A673 (cell line): Measurements from ENCODE around the gene ANAPC1. TPM values are rescaled to one million over a fixed set of nuclear protein-coding genes. Genes with fewer than 3 reads are reported as not detected.
A peak's percentile ranks its signal among the peaks of the same experiment; 100 is the strongest.

ENCODE experiments used
- BruUV-seq: library from RNA; stranded (reverse); fragments of 400-500 nt; replicated peaks from 2 replicates; lab custom pipeline; 2021; lab: Mats Ljungman, UMichigan
- CTCF ChIA-PET: fragments of 300-600 bp; sonication (Branson Sonifier 250); formaldehyde crosslinking; loops from one replicate; lab custom pipeline; 2022; ENCODE audit warnings: antibody characterized with exemption; lab: Charles Lee
- POLR2A ChIA-PET: fragments of 300-600 bp; sonication (Branson Sonifier 250); formaldehyde crosslinking; loops from one replicate; lab custom pipeline; 2022; ENCODE audit warnings: antibody characterized with exemption; ENCODE audit not compliant: low non-redundant PET; lab: Charles Lee
- DNase-seq: peaks from one replicate; pipeline ENCODE4 v3.0.0-alpha.2; 2015; ENCODE audit warnings: low spot score
- H3K27ac ChIP-seq: fragments of 200-600 bp; sonication (generic); 2 replicates; pipeline ENCODE4 v1.5.1; 2016; ENCODE audit warnings: mixed run types, low read depth, mild to moderate bottlenecking, mixed read lengths, antibody characterized with exemption, low read length; ENCODE audit not compliant: poor library complexity, severe bottlenecking
- H3K27me3 ChIP-seq: fragments of 200-600 bp; sonication (generic); replicated peaks from 2 replicates; pipeline ENCODE4 v1.6.1; 2017; ENCODE audit warnings: mixed run types, low read depth, mild to moderate bottlenecking, mixed read lengths, antibody characterized with exemption, low read length; ENCODE audit not compliant: insufficient read depth, poor library complexity
- H3K36me3 ChIP-seq: fragments of 200-600 bp; sonication (generic); 2 replicates; pipeline ENCODE4 v1.6.1; 2016; ENCODE audit warnings: mixed run types, mild to moderate bottlenecking, mixed read lengths, antibody characterized with exemption, low read length; ENCODE audit not compliant: insufficient read depth, poor library complexity, severe bottlenecking
- H3K4me1 ChIP-seq: fragments of 200-600 bp; sonication (generic); 2 replicates; pipeline ENCODE4 v1.6.1; 2017; ENCODE audit warnings: mixed run types, mild to moderate bottlenecking, mixed read lengths, antibody characterized with exemption, low read length; ENCODE audit not compliant: insufficient read depth, poor library complexity, severe bottlenecking
- H3K4me3 ChIP-seq: fragments of 200-600 bp; sonication (generic); 2 replicates; pipeline ENCODE4 v1.5.1; 2016; ENCODE audit warnings: low read depth, mixed run types, mild to moderate bottlenecking, mixed read lengths, low read length; ENCODE audit not compliant: poor library complexity, severe bottlenecking
- H3K9me3 ChIP-seq: fragments of 200-600 bp; sonication (generic); 2 replicates; pipeline ENCODE4 v1.6.1; 2016; ENCODE audit warnings: mixed run types, low read depth, mild to moderate bottlenecking, mixed read lengths, antibody characterized with exemption, low read length; ENCODE audit not compliant: poor library complexity, severe bottlenecking
- CTCF ChIP-seq: fragments of 300-800, 200-600 bp; sonication (generic); conservative IDR thresholded peaks from 2 replicates; pipeline ENCODE4 v1.5.1; 2017; ENCODE audit warnings: low read depth, mild to moderate bottlenecking, antibody characterized with exemption, low read length, moderate library complexity, mixed read lengths
- EZH2 ChIP-seq: fragments of 200-600 bp; sonication (generic); IDR thresholded peaks from 2 replicates; pipeline ENCODE4 v1.6.1; 2017; ENCODE audit warnings: borderline replicate concordance, low read depth, mild to moderate bottlenecking, mixed read lengths, antibody characterized with exemption, low read length; ENCODE audit not compliant: poor library complexity, severe bottlenecking
- intact Hi-C: fragments of 100-400 bp; cut with micrococcal nuclease; formaldehyde crosslinking; loops from one replicate; pipeline ENCODE4 v1.10.0; 2022; ENCODE audit not compliant: unreplicated experiment
- total RNA-seq: library from RNA; stranded (reverse); gene quantifications from 2 replicates; pipeline ENCODE4 v1.2.3, GENCODE V29; 2021

ANAPC1 gene
- total RNA-seq, 1 experiment from 2014 or later: 107 TPM

- peaks cover 63% of the 10 kb centered on the region for H3K4me1 ChIP-seq
- H3K9me3 ChIP-seq: no peaks in the 10 kb centered on the region
- ChIA-PET CTCF (interaction anchor here (1.3 kb wide), 1 partner anchor 123 kb away, joined by 5 read pairs; no protein-coding TSS in a partner anchor), POLR2A (interaction anchor here (0.5 kb wide), 1 partner anchor 154 kb away, joined by 8 read pairs; the partner anchor contains the start of gene TMEM87B)
- peak overlapping the region; percentile 99 for H3K4me3 ChIP-seq
- H3K36me3 ChIP-seq: no peaks in the 10 kb centered on the region
- H3K27ac ChIP-seq: no peak overlapping the region
- TF ChIP-seq CTCF (peak; percentile 71), EZH2 (no peak)
- no TSS peak for BruUV-seq
- DNase-seq: peak; percentile 80
- H3K27me3 ChIP-seq: no peaks in the 10 kb centered on the region
- intact Hi-C loops: loop anchor here (5.0 to 10.0 kb wide), 2 partner anchors 41 to 354 kb away; partner anchors contain the start of gene ZC3H8
Observed at GRCh38 chr2:111900859-111901258, 16.9 kb upstream of the ANAPC1 start.

- CTCF ChIA-PET: no interaction called here
- intact Hi-C loops: loop anchor here (2.0 kb wide), 1 partner anchor 150 kb away; no protein-coding TSS in a partner anchor
- no TSS peak for BruUV-seq
- H3K4me1 ChIP-seq: peaks cover 43% of the 10 kb centered on the region
- no peaks in the 10 kb centered on the region for H3K27me3 ChIP-seq
- TF ChIP-seq EZH2 (no peak), CTCF (no peak)
- peak; percentile 59 for DNase-seq
- peak overlapping the region; percentile 99 for H3K4me3 ChIP-seq
- no peaks in the 10 kb centered on the region for H3K36me3 ChIP-seq
- peak overlapping the region; percentile 73 for H3K27ac ChIP-seq
- POLR2A ChIA-PET: interaction anchor here (0.6 kb wide), 1 partner anchor 16 kb away, joined by 6 read pairs; no protein-coding TSS in a partner anchor
- H3K9me3 ChIP-seq: no peaks in the 10 kb centered on the region
Observed at GRCh38 chr2:111898703-111899514, 14.9 kb upstream of the ANAPC1 start.

GRCh38 chr2:111897924-111898702 is 14.1 kb upstream of the ANAPC1 start, which contains the start of gene MERTK:
MERTK (plus strand) TSS chr2:111898607; CDS start chr2:111898736, 129 bp downstream.
- no TSS peak for BruUV-seq
- peak; percentile 88 for DNase-seq
- CTCF ChIA-PET: no interaction called here
- intact Hi-C loops: loop anchor here (2.0 kb wide), 1 partner anchor 151 kb away; no protein-coding TSS in a partner anchor
- no peaks in the 10 kb centered on the region for H3K36me3 ChIP-seq
- no peaks in the 10 kb centered on the region for H3K27me3 ChIP-seq
- TF ChIP-seq CTCF (peak; percentile 59), EZH2 (no peak)
- peaks cover 35% of the 10 kb centered on the region for H3K4me1 ChIP-seq
- no peaks in the 10 kb centered on the region for H3K9me3 ChIP-seq
- POLR2A ChIA-PET: interaction anchor here (0.6 kb wide), 1 partner anchor 15 kb away, joined by 6 read pairs; no protein-coding TSS in a partner anchor
- H3K27ac ChIP-seq: peak within 1 kb of the TSS; percentile 73
- H3K4me3 ChIP-seq: peak within 1 kb of the TSS; percentile 99
